PC-3 (cell line): Measurements from ENCODE around the gene TEX11.

Experiments used
- EZH2 ChIP-seq: fragments of 300-600 bp; sonication (generic); IDR thresholded peaks from one replicate; pipeline ENCODE4 v1.6.1; 2017; ENCODE audit warnings: antibody characterized with exemption, mild to moderate bottlenecking, low read length; ENCODE audit not compliant: unreplicated experiment
- EZH2phosphoT487 ChIP-seq: fragments of 300-600 bp; sonication (generic); IDR thresholded peaks from 2 replicates; pipeline ENCODE4 v1.6.1; 2018; ENCODE audit warnings: mild to moderate bottlenecking, antibody characterized with exemption, low read length, borderline replicate concordance
- TF ChIP-seq, protein P1 (sequence below): fragments of 300-600 bp; sonication (generic); conservative IDR thresholded peaks from 2 replicates; pipeline ENCODE4 v1.5.1; 2017; ENCODE audit warnings: antibody characterized with exemption, low read depth, mild to moderate bottlenecking, low read length

DNA sequence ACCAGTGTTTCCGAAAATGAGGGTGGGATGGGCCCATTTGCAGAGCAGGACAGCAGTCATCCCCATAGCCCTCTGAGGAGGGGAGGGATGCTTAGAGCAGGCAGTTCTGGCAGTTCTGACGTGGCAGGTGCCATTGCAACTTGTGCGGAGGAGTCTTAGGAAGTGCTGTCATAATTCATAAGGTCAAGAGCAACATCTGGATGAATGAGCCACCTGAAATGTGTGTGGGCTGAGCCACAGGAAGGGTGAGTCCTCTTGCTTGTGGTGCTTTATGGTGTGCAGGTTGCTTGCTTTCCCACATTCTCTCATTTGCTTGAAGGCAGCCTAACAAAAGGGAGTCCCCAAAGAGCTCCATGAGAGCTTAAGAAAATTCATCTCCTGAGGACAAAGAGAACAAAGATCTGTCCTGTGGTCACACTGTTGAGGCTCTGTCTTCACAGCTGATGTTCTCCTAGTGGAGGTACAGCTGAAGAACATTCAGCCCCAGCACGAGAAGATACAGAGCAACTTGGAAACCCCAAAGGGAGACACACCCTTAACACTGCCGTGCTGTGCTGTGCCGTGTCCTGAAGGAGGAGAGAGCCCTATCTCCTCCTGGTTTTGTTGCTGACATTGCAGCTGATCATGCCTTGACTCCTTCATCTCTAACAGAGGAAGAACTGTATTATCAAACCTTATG, 403.6 kb downstream of the TEX11 start:
- TF ChIP-seq EZH2 (no peak), EZH2phosphoT487 (no peak)
- TF ChIP-seq, protein P1, sequence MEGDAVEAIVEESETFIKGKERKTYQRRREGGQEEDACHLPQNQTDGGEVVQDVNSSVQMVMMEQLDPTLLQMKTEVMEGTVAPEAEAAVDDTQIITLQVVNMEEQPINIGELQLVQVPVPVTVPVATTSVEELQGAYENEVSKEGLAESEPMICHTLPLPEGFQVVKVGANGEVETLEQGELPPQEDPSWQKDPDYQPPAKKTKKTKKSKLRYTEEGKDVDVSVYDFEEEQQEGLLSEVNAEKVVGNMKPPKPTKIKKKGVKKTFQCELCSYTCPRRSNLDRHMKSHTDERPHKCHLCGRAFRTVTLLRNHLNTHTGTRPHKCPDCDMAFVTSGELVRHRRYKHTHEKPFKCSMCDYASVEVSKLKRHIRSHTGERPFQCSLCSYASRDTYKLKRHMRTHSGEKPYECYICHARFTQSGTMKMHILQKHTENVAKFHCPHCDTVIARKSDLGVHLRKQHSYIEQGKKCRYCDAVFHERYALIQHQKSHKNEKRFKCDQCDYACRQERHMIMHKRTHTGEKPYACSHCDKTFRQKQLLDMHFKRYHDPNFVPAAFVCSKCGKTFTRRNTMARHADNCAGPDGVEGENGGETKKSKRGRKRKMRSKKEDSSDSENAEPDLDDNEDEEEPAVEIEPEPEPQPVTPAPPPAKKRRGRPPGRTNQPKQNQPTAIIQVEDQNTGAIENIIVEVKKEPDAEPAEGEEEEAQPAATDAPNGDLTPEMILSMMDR: no peak
